HepG2 (cell line): ENCODE results near the gene RFXANK. TPM values are rescaled to one million over a fixed set of nuclear protein-coding genes. Genes with fewer than 3 reads are reported as not detected.

Experiments used
- ATAC-seq: fragments of 200-7000 bp; cut with Tn5 transposase; 3 replicates; pipeline ENCODE4 v1.9.1; 2020; ENCODE audit warnings: mild to moderate bottlenecking, moderate library complexity
- BruUV-seq: library from RNA; stranded (reverse); fragments of 400-500 nt; replicated peaks from 2 replicates; lab custom pipeline; 2021; lab: Mats Ljungman, UMichigan
- CTCF ChIA-PET: fragments of 300-600 bp; formaldehyde crosslinking; extraction: SDS; loops from one replicate; lab custom pipeline; 2021; ENCODE audit warnings: low total read pairs, inconsistent platforms, low intra/inter-chr PET ratio; lab: Yijun Ruan, JAX
- POLR2A ChIA-PET: fragments of 350-600 bp; sonication (Branson Sonifier 250); formaldehyde crosslinking; loops from one replicate; lab custom pipeline; 2020; ENCODE audit warnings: antibody characterized with exemption, inconsistent platforms; lab: Yijun Ruan, JAX
- DNase-seq: peaks from one replicate; pipeline ENCODE4 v3.0.0-alpha.2; 2015; ENCODE audit warnings: low spot score
- FAIRE-seq: peaks from 3 replicates; lab custom pipeline; 2011; peaks lifted over from hg19 to GRCh38; lab: Jason Lieb, UNC
- H2AFZ ChIP-seq: one replicate; pipeline ENCODE4 v1.6.1; 2011; ENCODE audit warnings: low read length, inconsistent platforms
- H3K27ac ChIP-seq: fragments of 300-600 bp; 3 replicates; pipeline ENCODE4 v1.8.0; 2011; ENCODE audit warnings: mixed run types, mild to moderate bottlenecking, mixed read lengths, low read length, inconsistent platforms; ENCODE audit not compliant: insufficient read depth; ENCODE audit errors: extremely low read length
- H3K27me3 ChIP-seq, 2 experiments: fragments of 200-600 bp in 1 of 2; 2 replicates in 1 of 2; 3 replicates in 1 of 2; pipeline versions ENCODE4 v1.6.0 to v1.8.0; 2011; ENCODE audit warnings: low read length in 2 of 2, mild to moderate bottlenecking in 2 of 2, moderate library complexity in 2 of 2, inconsistent platforms in 1 of 2; ENCODE audit not compliant: insufficient read depth in 2 of 2, control insufficient read depth in 1 of 2
- H3K36me3 ChIP-seq, 2 experiments: fragments of 200-600 bp in 1 of 2; replicated peaks in 1 of 2; 2 replicates in 1 of 2; 3 replicates in 1 of 2; pipeline versions ENCODE4 v1.5.1 to v1.8.0; 2011; ENCODE audit warnings: low read length in 2 of 2, inconsistent platforms in 1 of 2; ENCODE audit not compliant: insufficient read depth in 2 of 2, control insufficient read depth in 1 of 2
- H3K4me1 ChIP-seq: 2 replicates; pipeline ENCODE4 v1.5.1; 2012; ENCODE audit warnings: low read length, inconsistent platforms; ENCODE audit not compliant: insufficient read depth
- H3K4me2 ChIP-seq: 2 replicates; pipeline ENCODE4 v1.6.0; 2011; ENCODE audit warnings: low read depth, low read length, inconsistent platforms
- H3K4me3 ChIP-seq, 3 experiments: fragments of 200-600 bp in 1 of 3; sonication (generic), shearing (Covaris generic) in 1 of 3; replicated peaks in 1 of 3; 2 replicates each; pipeline ENCODE4 v1.5.1; 2011 to 2016; ENCODE audit warnings: low read length in 3 of 3, inconsistent platforms in 2 of 3, low read depth in 2 of 3, mild to moderate bottlenecking in 2 of 3, control low read depth in 1 of 3, mixed read lengths in 1 of 3; ENCODE audit not compliant: insufficient read depth in 1 of 3
- H3K79me2 ChIP-seq: one replicate; pipeline ENCODE4 v1.6.1; 2011; ENCODE audit warnings: low read length, inconsistent platforms; ENCODE audit not compliant: insufficient read depth
- H3K9ac ChIP-seq: 2 replicates; pipeline ENCODE4 v1.6.0; 2011; ENCODE audit warnings: mild to moderate bottlenecking, low read depth, low read length, inconsistent platforms; ENCODE audit not compliant: insufficient read depth
- H3K9me3 ChIP-seq: 2 replicates; pipeline ENCODE4 v1.5.1; 2012; ENCODE audit warnings: mild to moderate bottlenecking, low read length
- H4K20me1 ChIP-seq: 2 replicates; pipeline ENCODE4 v1.6.0; 2011; ENCODE audit warnings: inconsistent platforms, mild to moderate bottlenecking, low read length, moderate library complexity; ENCODE audit not compliant: insufficient read depth
- BHLHE40 ChIP-seq: IDR thresholded peaks from 2 replicates; pipeline ENCODE4 v1.6.1; 2011; ENCODE audit warnings: low read length, improper control_type of control experiment
- IRF2 ChIP-seq: IDR thresholded peaks from 2 replicates; pipeline ENCODE4 v1.6.1; 2018; ENCODE audit warnings: missing genetic modification reagents, missing compliant biosample characterization
- NFAT5 ChIP-seq: sonication (generic); formaldehyde crosslinking; IDR thresholded peaks from 2 replicates; pipeline ENCODE4 v1.4.0; 2020; ENCODE audit warnings: missing genetic modification reagents
- NFATC3 ChIP-seq: sonication (generic); formaldehyde crosslinking; IDR thresholded peaks from 2 replicates; pipeline ENCODE4 v1.5.1; 2020; ENCODE audit warnings: mild to moderate bottlenecking, missing genetic modification reagents
- ZNF263 ChIP-seq: sonication (generic); formaldehyde crosslinking; IDR thresholded peaks from 2 replicates; pipeline ENCODE4 v1.4.0; 2020; ENCODE audit warnings: missing genetic modification reagents
- ZNF274 ChIP-seq: sonication (generic); formaldehyde crosslinking; IDR thresholded peaks from 2 replicates; pipeline ENCODE4 v1.5.1; 2020; ENCODE audit warnings: mild to moderate bottlenecking, missing genetic modification reagents
- ZNF407 ChIP-seq: sonication (generic); formaldehyde crosslinking; IDR thresholded peaks from one replicate; pipeline ENCODE4 v1.5.1; 2020; ENCODE audit warnings: mild to moderate bottlenecking, missing genetic modification reagents; ENCODE audit errors: not compliant biosample characterization
- ZNF598 ChIP-seq: sonication (generic); formaldehyde crosslinking; IDR thresholded peaks from 2 replicates; pipeline ENCODE4 v1.5.1; 2020; ENCODE audit warnings: mild to moderate bottlenecking, missing genetic modification reagents, borderline replicate concordance
- ZNF784 ChIP-seq: sonication (generic); formaldehyde crosslinking; IDR thresholded peaks from 2 replicates; pipeline ENCODE4 v1.5.1; 2020; ENCODE audit warnings: missing genetic modification reagents, mild to moderate bottlenecking, borderline replicate concordance
- WGBS: methylation state at CpG from one replicate; pipeline ENCODE4 v1.1.6; 2017; ENCODE audit warnings: low lambda C conversion rate; 5-methylcytosine and 5-hydroxymethylcytosine counted together
- in situ Hi-C: cut with HindIII; loops from 2 replicates; pipeline ENCODE4 v1.10.0; 2017; ENCODE audit warnings: low pct_unique_long_range_greater_than_20kb; ENCODE audit not compliant: extremely low pct_ligation_motif_present
- intact Hi-C: fragments of 100-400 bp; cut with micrococcal nuclease; formaldehyde crosslinking; loops from one replicate; pipeline ENCODE4 v1.10.0; 2022; ENCODE audit not compliant: unreplicated experiment
- polyA plus RNA-seq, 8 experiments: library from polyadenylated mRNA; depleted of rRNA in 3 of 8; stranded (reverse) in 7 of 8; unstranded in 1 of 8; fragments of >200 nt; fragmentation: Illumina TruSeq in 4 of 8; extraction: Trizol in 4 of 8; gene quantifications; 2 replicates each; pipeline versions ENCODE4 v1.2.1 to v1.2.3, GENCODE V29; 2011 to 2016; ENCODE audit warnings: low read depth in 4 of 8, missing spikeins in 1 of 8, mixed read lengths in 1 of 8; ENCODE audit not compliant: insufficient read depth in 1 of 8
- total RNA-seq, 5 experiments: library from RNA; depleted of rRNA; stranded (reverse); fragments of >200 nt; fragmentation: Illumina TruSeq; extraction: Trizol; gene quantifications; 2 replicates each; pipeline ENCODE4 v1.2.3, GENCODE V29; 2016; ENCODE audit warnings: low read depth in 1 of 5

Gene RFXANK
- total and polyA plus RNA-seq, 2 of the 13 experiments (the other 11 are each of a cell fraction or from before 2014, with no cell fraction given), result 49.9 to 80.7 TPM

GRCh38 chr19:19202707-19203011 lies 10.6 kb downstream of the RFXANK start:
- 0 out of 2 replicates have a peak, but pooled peaks have one; percentile 8 for TF ChIP-seq NFATC3 (CRISPR knock-in tag)
- no peak for TF ChIP-seq BHLHE40
- no peak for TF ChIP-seq IRF2
- peak; percentile 25 for TF ChIP-seq ZNF407 (CRISPR knock-in tag)
- TF ChIP-seq NFAT5 (CRISPR knock-in tag), result no peak
- TF ChIP-seq ZNF598, result 0 out of 2 replicates have a peak, but pooled peaks have one; percentile 36
- TF ChIP-seq ZNF274 (CRISPR knock-in tag), result peak; percentile 49; the same call in 1 of the 2 replicates
- no peak for TF ChIP-seq ZNF263 (CRISPR knock-in tag)
- 0 out of 2 replicates have a peak, but pooled peaks have one; percentile 62 for TF ChIP-seq ZNF784
- TF ChIP-seq, all 625 proteins: peak for 5
- no peaks in the 10 kb centered on the region for H4K20me1 ChIP-seq
- no peak for DNase-seq
- peak overlapping the region; percentile 76 to 93 (median 90) for H3K4me3 ChIP-seq
- H3K27me3 ChIP-seq, result peaks cover 3 to 11% of the 10 kb centered on the region in 2 experiments; a peak in 2 of 5 replicates
- no peaks in the 10 kb centered on the region for H3K9me3 ChIP-seq
- ChIA-PET POLR2A (interaction anchor here (1.0 to 3.7 kb wide), 8 partner anchors 10 to 139 kb away, joined by 3 to 43 read pairs (median 6); partner anchors contain the start of genes BORCS8, MEF2B, RFXANK and SLC25A42), CTCF (interaction anchor here (1.2 kb wide), 1 partner anchor 22 kb away, joined by 4 read pairs; no protein-coding TSS in a partner anchor)
- no peak overlapping the region for H2AFZ ChIP-seq
- no peak for FAIRE-seq
- WGBS, result 13% methylated on average over 7 of the region's 11 CpGs
- intact Hi-C loops (no loop called here), in situ Hi-C loops (no loop called here)
- peak overlapping the region; percentile 89 for H3K4me2 ChIP-seq
- BruUV-seq, result TSS peak; percentile 92
- peak overlapping the region; percentile 83 for H3K9ac ChIP-seq
- ATAC-seq, result peak; percentile 41
- H3K36me3 ChIP-seq, result peaks cover 0 to 18% of the 10 kb centered on the region in 2 experiments; a peak in 2 of 5 replicates
- peak overlapping the region; percentile 65 for H3K27ac ChIP-seq
- peaks cover 13% of the 10 kb centered on the region for H3K4me1 ChIP-seq
- H3K79me2 ChIP-seq, result peaks cover 19% of the 10 kb centered on the region
